DMS53 treated with DMSO at 0.1 percent for 48 hours (cell line): ENCODE data around the gene TBX6.

ENCODE experiments used
- DNase-seq: peaks from one replicate; lab custom pipeline; 2025; ENCODE audit not compliant: unreplicated experiment; lab: John Stamatoyannopoulos, UW

Gene TBX6

DNA sequence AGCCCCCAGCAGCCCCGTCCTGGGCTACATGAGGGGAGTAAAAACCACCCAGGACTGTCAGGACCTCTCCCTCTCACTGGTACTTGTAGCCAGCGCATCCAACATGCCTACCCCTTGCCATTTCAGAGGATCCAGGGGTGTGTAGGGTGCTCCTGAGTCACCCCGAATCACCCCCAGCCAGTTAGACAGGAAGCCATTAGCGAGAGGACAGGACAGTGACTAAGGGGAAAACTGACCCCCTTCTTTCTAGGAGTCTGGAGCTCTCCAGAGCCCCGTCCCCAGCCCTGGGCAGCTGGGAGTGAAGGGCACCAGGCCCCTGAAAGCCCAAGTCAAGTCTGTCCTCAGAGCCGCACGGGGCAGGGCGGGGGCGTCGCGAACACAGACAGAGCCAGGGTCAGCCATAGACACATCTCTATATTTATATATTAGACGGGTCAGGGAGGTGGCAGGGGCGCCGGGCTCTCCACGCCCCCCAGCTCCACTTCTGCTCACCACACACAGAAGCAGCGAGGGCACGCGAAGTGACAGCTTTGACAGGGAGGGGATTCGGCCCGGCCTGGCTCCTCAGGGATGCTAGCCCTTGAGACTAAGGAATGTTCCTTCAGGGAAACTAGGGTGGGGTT is 22.1 kb upstream of the TBX6 start:
- DNase-seq: no peak

DNA sequence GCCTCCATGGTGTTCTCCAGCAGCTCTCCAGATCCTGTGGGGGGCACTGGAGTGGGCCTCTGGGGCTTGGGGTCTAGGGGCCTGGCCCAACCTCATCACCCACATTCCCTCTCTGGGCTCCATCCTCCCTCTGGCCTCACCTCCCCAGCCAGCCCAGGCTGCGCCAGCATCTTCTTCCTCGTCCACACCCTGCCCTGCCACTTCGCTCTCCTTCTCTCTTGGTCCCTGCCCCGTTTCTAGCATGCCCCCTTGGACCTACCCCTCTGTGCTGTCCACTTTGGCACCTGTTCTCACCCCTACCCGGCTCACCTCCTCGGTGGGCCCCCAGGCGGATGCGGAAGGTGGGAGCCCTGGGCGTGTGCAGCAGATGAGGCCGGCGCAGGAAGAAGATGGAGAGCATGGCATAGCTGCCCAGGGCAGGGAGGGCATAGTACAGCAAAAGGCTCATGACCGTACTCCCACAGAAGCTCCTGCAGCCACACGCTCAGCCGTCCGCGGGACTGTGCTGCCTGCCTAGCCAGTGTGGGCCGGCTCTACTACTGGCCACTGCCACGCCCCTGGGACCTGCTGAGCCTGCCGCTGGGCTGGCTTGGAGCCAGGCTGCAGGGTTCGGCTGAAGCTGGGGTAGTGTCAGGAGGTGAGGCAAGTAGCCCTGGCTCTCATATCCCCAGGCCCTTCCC is 21.4 kb upstream of the TBX6 start, which contains the start of gene GDPD3:
Gene GDPD3, minus strand, starts transcription at position 507 of the 680 bp plus-strand sequence. Its CDS starts 59 bp downstream, at position 448.
- no peak for DNase-seq

DNA sequence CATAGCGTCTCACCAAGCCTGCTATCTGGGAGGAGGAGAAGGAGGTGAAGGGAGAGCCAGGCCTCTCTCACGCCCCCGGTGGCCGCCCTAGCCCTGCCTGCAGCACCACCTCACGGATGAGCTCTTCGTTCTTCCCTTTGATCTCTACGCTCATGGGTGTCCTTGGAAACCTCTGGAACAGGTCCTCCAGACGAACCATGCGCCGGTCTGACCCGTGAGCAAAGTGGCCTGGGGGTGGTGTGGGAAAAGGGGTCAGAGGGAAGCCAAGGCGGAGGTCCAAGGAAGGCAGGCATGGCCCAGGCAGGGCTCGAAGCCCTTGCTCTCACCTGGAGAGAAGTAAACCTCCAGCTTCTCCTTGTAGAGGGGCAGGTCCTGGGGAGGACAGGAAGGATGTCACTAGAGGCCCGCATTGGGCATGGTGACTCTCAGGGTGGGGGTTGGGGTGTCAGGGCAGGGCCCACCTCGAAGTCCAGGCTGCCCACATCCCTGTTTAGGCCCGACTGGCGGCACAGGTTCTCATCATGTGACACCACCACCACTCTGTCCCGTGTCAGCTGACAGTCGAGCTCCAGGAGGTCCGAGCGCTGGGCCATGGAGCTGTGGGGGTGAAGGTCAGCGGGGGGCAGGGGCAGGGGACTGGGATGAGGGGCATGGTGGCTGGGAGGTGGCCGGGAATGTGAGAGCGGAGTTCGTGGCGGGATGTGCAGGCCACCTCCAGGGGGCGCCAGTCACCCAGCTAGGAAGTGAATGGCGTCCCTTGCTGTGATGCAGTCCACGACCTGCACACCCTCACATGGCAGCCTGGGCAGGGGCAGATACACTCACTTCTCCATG is 20.7 kb upstream of the TBX6 start:
- peak; percentile 54 for DNase-seq

DNA sequence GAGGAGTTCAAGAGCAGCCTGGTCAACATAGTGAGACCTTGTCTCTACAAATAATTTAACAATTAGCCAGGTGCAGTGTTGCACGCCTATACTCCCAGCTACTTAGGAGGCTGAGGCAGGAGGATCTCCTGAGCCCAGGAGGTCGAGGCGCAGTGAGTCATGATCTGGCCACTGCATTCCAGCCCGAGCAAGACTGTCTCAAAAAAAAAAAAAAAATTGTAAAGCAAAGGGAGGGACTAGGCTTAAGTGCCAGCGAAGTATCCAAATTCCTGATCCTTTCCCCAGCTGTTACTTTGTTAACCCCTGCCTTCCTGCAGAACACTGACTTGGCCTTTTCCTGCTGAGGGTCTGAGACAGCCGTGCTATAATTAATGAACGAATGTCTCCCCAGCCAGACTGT is 18.9 kb upstream of the TBX6 start:
- no peak for DNase-seq

DNA sequence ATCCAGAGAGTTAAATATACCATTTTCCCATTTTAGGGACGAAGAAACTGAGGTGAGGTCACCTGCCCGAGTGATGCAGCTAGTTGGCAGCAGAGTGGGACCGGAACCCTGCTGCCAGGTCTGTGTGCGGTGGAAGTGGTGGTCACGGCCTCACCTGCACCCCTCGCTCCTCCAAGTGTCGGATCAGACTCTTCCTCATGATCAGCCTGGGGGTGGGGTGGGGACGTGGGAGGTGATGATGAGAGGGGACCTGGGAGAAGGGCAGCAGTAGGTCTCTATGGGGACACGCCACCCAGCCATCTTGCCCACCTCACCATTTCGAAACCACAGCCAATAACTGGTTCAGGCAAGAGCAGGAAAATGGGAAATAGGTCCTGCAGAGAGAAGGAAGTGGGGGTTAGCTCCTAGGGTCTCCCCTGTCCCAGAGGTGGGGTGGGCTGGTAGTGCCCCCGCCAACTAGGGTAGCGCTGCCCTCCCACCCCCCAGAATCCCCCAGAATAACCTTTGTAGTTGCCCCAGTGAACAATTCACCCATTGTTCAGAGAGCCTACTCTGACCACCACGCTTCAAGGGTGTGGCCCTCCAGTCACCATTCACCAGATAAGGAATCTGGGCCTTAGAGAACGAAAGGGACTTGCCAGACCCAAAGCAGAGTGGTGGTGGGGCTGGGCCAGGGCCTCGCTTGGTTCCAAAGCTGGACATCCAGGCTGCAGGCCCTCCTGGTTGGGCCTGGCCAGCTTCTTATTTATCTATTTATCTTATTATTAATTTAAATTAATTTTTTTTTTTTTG is 16.5 kb upstream of the TBX6 start:
- no peak for DNase-seq

DNA sequence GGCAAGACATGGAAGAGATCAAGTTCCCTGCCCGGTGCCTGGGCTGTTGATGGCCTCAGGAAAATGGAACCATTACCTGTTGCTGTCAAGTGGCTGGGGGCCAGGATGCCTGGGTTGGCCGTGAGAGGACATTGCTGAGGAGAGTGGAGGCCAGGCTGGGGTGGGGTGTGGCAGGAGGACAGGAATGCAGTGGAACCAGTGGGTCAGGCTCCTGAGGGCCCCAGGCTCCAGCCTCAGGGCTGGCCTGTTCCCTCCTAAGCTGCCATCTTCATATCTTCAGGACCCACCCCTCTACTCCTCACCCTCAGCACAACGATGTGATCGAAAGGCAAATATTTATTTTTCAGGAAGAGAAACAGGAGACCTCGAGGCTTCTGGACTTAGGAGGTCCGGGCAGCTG is 12.8 kb upstream of the TBX6 start:
- DNase-seq: no peak

DNA sequence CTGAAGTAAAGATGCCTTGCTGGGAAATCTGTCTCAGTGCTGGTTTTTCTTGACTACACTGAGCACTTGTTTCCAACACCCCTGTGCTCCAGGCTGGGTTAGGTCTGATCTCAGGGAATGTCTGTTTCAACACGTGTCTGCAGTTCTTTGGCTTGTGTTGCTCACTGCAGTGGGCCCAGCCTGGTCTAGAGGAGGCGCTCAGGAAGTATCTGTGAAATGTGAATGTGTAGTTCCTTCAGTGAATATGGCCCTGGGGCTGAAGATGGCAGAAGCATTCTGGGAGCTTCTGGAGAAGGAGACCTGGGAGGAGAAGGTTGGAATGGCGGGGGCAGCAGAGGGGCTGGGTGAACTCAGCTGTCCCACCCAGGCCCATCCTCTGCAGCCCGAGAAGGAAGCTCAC is 12.4 kb upstream of the TBX6 start:
- DNase-seq: no peak

DNA sequence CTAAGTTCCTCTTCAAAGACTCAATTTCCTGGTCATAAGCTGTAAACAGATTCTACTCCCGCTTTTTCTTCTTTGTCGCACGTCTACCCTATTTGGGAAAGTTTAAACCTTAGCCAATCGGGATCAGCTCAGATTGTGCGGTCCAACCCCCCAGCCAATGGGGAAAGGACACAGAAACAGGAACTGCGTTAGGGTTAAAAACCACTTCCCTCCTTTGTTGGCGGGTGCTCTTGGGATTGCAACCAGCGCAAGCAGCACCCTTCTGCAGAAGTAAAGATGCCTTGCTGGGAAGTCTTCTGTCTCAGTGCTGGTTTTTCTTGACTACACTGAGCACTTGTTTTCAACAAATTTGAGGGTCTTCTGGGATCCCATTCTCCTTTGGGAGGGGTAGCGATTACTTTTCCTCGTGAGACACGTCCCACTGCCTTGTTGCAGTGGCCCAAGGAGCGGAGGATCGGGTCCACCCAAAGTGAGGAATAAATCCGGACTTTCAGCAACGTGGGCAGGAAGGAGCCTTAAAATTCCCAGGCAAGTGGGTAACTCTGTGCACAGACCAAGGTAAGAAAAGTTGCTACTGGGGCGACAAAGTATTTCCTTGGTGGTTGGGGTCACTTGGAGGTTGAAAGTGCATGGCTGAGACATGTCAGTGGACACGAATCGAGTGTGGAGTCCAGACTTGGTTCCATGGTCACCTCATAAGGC is 5.3 kb upstream of the TBX6 start:
- DNase-seq: no peak

DNA sequence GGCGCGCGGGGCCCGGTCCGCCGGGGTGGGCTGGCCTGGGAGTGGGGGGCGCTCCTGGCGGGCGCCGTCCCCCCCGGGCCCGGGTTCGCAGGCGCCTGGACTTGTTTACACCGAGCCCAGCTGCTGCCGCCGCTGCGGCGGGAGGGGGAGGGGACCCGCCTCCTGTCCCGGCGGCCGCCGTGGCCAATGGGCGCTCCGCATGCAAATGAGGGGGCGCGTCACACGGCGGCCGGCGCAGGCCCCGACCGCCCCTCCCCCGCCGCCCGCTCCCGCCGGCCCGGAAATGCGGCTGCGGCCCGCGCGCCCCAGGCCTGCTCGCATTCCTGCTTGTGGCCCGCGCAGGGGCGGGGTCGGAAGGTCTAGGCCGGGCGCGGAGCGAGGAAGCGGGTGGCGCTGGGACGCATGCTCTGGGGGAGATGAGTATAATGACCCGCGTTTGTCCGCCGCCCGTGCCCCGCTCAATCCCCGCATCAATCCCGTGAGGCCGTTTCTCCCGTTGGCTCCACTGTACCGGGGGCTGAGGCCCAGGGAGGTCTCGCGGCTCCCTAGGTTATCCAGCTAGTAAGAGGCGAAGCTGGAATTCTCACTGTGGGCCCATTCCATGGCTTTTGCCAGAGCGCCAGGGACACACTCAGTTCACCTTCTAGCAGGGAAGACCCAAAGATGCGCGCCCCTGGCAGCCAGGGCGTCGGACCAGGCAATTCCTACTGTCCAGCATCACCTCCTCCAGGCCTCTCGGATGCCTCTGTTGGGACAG is 4.6 kb upstream of the TBX6 start, which contains the start of gene YPEL3:
Gene YPEL3, minus strand, starts transcription at position 109 of the 757 bp plus-strand sequence. CDS start 731 bp downstream, outside the sequence.
- peak; percentile 56 for DNase-seq

DNA sequence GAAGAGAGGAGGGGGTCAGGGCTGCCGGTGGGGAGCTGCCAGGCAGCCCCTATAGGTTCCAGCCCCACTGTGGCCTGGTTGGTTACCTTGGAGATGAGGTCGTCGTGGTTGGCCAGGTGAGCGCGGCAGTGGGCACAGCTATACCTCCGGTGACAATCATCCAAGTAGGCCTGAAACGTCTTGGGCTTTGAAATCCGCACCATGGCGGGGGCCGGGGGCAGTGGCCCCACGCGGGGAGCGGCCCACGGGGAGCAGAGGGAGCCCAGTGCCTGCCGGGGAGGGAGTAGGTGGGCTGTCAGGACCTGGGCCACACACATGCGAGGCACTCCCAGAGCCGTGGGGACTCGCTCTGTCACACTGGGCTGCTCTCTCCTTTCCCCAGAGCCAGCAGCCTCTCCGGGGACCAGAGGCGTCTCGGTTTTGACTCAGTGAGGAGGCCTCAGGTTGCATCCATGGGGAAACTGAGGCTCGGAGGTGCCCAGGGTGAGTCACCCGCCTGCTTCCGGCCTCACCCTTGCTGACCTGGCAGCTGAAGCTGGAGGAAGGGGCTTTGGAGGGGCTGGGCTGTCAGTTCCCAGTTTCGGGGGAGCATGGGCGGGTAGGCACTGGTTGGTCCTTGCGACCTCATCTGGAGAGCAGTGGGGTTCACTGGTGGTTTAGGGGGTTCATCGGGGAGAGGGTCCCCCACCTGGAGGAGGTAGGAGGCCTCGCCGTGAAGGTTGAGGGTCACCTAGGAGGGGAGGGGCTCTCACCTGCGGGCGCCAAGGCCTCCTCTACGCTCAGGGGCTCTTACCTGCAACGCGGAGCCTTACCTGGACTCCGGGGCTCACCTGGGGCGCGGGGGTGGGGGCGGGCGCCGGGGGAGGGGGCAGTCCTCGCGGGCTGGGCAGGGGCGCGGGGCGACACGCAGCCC is 3.7 kb upstream of the TBX6 start:
- no peak for DNase-seq

DNA sequence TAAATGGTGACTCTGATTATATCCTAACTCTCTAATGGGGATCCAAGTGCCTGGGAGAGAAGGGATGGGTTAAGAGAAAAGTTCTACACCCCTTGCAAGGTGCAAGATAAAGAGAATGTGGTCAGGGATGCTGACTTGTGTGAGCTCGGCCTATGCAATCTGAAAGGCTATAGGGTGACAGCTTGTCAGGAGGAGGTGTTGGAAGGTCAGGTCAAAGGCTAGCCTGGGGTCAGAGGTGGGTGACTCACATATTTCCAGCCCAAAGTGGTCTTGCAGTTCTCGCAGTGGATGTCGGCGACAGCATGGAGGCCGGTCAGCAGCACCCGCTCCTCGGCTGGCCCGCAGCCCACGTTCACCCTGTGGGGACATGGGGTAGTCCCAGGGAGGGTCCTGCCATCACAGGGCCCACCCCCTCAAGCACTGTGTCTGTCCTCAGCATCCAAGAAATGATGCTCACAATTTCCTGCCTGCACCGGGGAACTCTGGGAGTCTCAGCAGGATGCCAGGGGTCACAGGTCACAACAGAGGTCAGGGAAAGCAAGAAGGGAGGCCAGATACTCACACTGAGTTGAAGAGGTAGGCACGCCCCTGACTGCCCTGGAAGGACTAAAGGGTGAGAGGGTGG is 2.9 kb upstream of the TBX6 start:
- no peak for DNase-seq

DNA sequence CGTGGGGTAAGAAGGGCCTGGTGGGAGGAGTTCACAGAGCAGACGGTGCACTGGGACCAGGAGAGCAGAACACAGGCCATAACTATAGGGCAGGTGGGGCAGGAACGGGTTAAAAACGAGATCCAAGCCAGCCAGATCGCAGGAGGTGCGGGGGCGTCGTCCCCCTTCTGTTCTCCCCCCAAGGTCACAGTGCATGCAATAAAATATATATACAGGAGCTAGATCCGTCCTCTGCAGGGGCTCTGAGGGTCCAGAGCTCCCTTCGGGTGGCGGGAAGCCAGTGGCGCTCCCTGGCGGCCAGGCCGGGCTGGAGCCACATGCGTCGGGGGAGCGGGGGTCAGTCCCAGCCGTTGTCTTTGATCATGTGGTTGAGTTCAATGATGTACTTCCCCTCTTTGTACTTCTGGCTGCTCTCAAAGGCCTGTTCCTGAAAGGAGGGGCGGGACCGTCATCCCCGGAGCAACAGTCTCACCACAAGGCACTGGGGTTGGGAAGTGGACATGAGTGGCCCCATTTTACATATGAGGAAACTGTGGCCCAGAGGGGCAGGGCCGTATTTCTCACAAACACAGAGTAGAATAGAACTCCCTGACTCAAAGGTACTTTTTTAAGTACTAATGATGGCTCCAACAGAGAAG is 768 bp upstream of the TBX6 start:
- DNase-seq: peak; percentile 73

DNA sequence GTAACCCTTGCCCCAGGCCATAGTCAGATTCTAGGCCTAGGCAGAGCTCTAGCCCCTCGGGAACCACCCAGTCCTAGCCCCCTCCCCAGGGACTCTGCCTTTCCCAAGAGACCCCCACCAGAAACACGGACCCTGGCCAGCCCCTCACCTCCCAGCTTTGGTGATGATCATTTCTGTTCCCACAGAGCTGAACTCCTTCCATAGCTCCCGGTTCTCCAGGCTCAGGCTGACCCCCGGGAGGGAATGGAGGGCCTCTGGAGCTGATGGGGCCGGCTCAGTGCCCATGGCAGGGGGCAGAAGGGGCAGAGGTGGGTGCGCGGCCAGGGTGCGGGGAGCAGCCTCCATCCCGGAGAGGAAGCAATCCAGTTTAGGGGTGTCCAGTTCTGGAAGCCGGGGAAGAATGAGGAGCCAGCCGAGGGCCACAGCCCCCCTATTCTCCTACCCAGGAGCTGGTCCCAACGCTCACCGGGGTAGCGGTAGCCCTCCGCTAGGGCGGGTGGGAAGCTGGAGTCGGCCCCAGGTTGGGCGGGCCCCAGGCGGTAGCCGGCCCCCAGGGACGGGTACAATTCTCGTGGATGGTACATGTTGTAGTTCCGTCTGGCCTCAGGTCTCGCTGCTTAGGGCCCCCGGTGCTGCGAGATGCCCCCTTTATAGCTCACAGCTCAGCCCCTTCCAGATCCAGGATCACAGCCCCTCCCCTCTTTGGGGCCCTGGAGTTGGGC is 953 bp downstream of the TBX6 start:
- DNase-seq: no peak

DNA sequence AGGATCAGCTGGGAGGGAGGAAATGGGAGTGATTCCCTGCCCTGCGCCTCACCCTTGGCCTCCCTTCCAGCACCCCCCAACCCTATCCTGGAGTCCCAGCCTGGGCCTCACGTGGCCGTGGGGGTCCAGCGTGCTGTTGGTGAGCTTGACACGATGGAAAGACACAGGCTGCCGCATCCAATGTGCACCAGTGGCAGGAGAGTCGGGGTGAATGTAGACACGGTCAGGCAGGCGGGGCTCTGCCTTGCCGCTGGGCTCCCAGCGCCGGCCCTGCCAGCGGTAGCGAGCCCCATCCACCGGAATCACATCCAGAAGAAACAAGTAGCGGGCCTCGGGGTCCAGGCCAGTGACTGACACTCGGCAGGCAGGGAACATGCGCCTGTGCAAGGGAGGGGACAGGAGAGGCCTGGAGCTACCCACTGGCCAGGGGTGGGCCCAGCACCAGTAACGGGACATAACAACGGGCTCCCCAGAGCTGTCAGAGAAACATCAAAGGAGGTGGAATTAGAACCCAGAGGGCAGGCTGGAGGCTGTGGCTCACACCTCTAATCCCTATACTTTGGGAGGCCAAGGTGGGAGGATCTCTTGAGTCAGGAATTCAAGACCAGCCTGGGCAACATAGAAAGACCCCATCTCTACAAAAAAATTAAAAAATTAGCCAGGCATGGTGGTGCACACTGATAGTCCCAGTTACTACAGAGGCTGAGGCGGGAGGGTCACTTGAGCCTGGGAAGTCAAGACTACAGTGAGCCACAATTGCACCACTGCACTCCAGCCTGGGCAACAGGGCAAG is 2.7 kb downstream of the TBX6 start:
- DNase-seq: no peak

DNA sequence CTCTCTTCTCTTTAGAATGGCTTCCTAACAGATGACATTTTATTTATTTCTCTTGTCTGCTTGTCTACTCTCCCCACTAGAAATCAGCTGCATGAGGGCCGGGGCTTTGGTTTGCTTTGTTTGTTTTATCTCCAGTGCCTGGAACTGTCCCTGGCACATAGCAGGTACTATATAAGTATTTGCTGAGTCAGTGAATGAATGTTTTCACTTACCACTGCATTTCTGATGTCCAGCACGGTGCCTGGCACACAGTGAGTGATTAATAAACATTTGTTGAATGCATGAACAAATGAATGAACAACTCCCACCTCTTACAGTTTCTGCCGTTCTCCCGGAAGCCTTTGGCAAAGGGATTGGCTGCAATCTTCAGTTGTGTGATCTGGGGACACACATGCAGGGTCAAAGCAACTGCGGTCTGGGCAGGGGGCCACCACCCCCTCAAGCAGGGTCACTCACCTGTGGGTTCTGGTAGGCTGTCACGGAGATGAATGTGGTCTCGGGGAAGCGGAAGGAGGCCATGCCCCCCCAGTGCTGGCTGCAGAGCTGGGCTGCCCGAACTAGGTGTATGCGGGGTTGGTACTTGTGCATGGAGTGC is 3.4 kb downstream of the TBX6 start:
- DNase-seq: no peak
